Stimulated activated effector memory CD8-positive, alpha-beta T cell treated with anti-CD3 and anti-CD28 coated beads, Interleukin-12 subunit alpha, Interleukin-12 subunit beta, amount 100 ng/mL, for 72 hours (primary cell): ENCODE measurements around the gene YARS2.
"Not testable (repeated sequence)": the region's sequence is repeated elsewhere in the genome, so short reads cannot be mapped to it uniquely, and the experiment has no call there.

Experiments
- ATAC-seq: fragments of 150-1000 bp; cut with Tn5 transposase; 2 replicates; pipeline ENCODE4 v1.10.0; 2021
- DNase-seq, 2 donors: peaks; one replicate each; pipeline ENCODE4 v3.0.0; 2021 to 2022; ENCODE audit warnings: low spot score in 2 of 2
- H3K27ac Mint-ChIP-seq: one replicate; pipeline ENCODE4 v1.8.0; 2022; ENCODE audit warnings: mild to moderate bottlenecking, mixed read lengths
- H3K36me3 Mint-ChIP-seq: one replicate; pipeline ENCODE4 v1.8.0; 2022; ENCODE audit warnings: mild to moderate bottlenecking, mixed read lengths
- H3K4me1 Mint-ChIP-seq: one replicate; pipeline ENCODE4 v1.8.0; 2022; ENCODE audit warnings: mixed read lengths
- H3K4me3 Mint-ChIP-seq: one replicate; pipeline ENCODE4 v1.8.0; 2022; ENCODE audit warnings: mild to moderate bottlenecking, mixed read lengths
- H3K9me3 Mint-ChIP-seq: one replicate; pipeline ENCODE4 v1.8.0; 2022; ENCODE audit warnings: mixed read lengths

YARS2 gene

DNA sequence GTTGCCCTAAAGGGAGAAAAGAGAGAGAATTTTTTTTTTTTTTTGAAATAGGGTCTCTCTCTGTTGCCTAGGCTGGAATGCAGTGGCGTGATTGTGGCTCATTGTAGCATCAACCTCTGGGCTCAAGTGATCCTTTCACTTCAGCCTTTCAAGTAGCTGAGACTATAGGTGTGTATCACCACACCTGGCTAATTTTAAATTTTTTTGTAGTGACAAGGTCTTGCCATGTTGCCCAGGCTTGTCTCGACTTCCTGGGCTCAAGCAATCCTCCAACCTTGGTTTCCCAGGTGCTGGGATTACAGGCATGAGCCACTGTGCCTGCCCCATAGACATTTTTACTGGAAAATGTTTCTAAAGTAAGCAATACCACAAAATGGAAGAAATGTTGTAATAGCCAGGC lies 36.8 kb downstream of the YARS2 start:
- no peak overlapping the region for H3K27ac Mint-ChIP-seq
- ATAC-seq: no peak
- peaks cover 81% of the 10 kb centered on the region for H3K36me3 Mint-ChIP-seq
- no peak overlapping the region for H3K4me3 Mint-ChIP-seq
- H3K9me3 Mint-ChIP-seq: no peaks in the 10 kb centered on the region
- no peak for DNase-seq
- H3K4me1 Mint-ChIP-seq: no peaks in the 10 kb centered on the region

- no peak overlapping the region for H3K27ac Mint-ChIP-seq
- H3K9me3 Mint-ChIP-seq: no peaks in the 10 kb centered on the region
- no peaks in the 10 kb centered on the region for H3K4me1 Mint-ChIP-seq
- H3K36me3 Mint-ChIP-seq: peaks cover 79% of the 10 kb centered on the region
- DNase-seq (no peak), ATAC-seq (no peak)
- H3K4me3 Mint-ChIP-seq: no peak overlapping the region
Observed at GRCh38 chr12:32714772-32715171, 40.9 kb downstream of the YARS2 start.

DNA sequence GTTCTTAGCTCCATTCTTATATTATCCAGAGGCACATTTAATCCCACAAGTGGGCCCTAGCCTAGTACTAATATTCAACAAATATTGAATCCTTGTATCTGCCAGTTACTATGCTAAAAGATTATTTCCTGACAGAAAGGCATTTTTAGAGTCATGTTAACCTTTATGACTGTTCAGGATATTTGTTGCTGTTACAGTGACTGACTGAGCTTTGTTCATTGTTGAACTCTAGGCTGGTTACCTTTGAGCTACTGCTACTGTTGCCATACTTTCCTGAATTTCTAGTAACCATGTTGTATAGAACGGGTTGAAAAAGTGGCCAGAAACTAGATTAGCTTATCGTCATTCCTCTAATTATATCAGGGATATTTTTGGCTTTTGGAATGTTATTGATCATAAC lies 46.8 kb downstream of the YARS2 start:
- no peaks in the 10 kb centered on the region for H3K9me3 Mint-ChIP-seq
- H3K36me3 Mint-ChIP-seq: peaks cover 78% of the 10 kb centered on the region
- H3K27ac Mint-ChIP-seq: no peak overlapping the region

GRCh38 chr12:32706335-32707024 lies 49.2 kb downstream of the YARS2 start:
- no peak for DNase-seq
- ATAC-seq: peak; percentile 79
- Mint-ChIP-seq H3K4me3 (no peak overlapping the region), H3K9me3 (no peaks in the 10 kb centered on the region), H3K4me1 (peaks cover 7% of the 10 kb centered on the region), H3K36me3 (peaks cover 74% of the 10 kb centered on the region), H3K27ac (peak overlapping the region; percentile 39)

More for the DNA sequence above, 46.8 kb downstream of the YARS2 start:
- Mint-ChIP-seq H3K4me1 (peaks cover 7% of the 10 kb centered on the region), H3K4me3 (no peak overlapping the region)
- ATAC-seq: no peak
- DNase-seq: no peak

- no peak overlapping the region for H3K27ac Mint-ChIP-seq
- no peak for DNase-seq
- no peaks in the 10 kb centered on the region for H3K9me3 Mint-ChIP-seq
- H3K4me3 Mint-ChIP-seq: no peak overlapping the region
- peaks cover 7% of the 10 kb centered on the region for H3K4me1 Mint-ChIP-seq
- ATAC-seq: no peak
- peaks cover 72% of the 10 kb centered on the region for H3K36me3 Mint-ChIP-seq
Observed at GRCh38 chr12:32705783-32706182, 49.9 kb downstream of the YARS2 start.

- DNase-seq (no peak), ATAC-seq (no peak)
- H3K4me1 Mint-ChIP-seq: peaks cover 12% of the 10 kb centered on the region
- no peak overlapping the region for H3K27ac Mint-ChIP-seq
- peaks cover 46% of the 10 kb centered on the region for H3K36me3 Mint-ChIP-seq
- no peaks in the 10 kb centered on the region for H3K9me3 Mint-ChIP-seq
- no peak overlapping the region for H3K4me3 Mint-ChIP-seq
Observed at GRCh38 chr12:32702946-32703345, 52.8 kb downstream of the YARS2 start.

GRCh38 chr12:32702473-32702872 lies 53.2 kb downstream of the YARS2 start:
- DNase-seq (no peak), ATAC-seq (no peak)
- Mint-ChIP-seq H3K27ac (no peak overlapping the region), H3K9me3 (no peaks in the 10 kb centered on the region), H3K4me3 (no peak overlapping the region), H3K36me3 (peaks cover 41% of the 10 kb centered on the region), H3K4me1 (peaks cover 12% of the 10 kb centered on the region)

- H3K4me3 Mint-ChIP-seq: not testable (repeated sequence)
Observed at GRCh38 chr12:32699437-32699836, 56.3 kb downstream of the YARS2 start.

DNA sequence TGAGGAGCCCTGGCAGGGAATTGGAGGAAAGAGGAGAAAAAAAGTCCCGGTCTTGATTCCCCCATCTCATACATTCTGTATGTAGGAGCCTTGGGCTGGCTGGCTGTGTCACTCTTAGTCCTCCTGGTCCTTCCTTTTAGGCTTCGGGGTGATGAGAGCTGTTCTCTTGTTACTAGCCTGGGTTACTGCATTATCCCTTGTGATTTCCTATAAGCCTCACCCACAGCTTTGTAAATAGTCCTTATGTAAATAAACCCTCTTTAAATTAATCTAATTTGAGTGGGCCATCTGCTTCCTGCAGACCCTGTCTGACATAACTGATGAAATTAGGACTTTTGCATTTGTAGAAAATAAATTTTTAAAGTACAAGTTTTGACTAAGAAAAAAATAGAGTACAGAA lies 57.4 kb downstream of the YARS2 start:
- ATAC-seq (no peak), DNase-seq (no peak)
- H3K4me1 Mint-ChIP-seq: peaks cover 13% of the 10 kb centered on the region
- no peak overlapping the region for H3K4me3 Mint-ChIP-seq
- no peaks in the 10 kb centered on the region for H3K9me3 Mint-ChIP-seq
- peaks cover 39% of the 10 kb centered on the region for H3K36me3 Mint-ChIP-seq
- H3K27ac Mint-ChIP-seq: no peak overlapping the region

More at GRCh38 chr12:32699437-32699836, 56.3 kb downstream of the YARS2 start:
- not testable (repeated sequence) for H3K27ac Mint-ChIP-seq, ATAC-seq, H3K9me3 Mint-ChIP-seq, DNase-seq, H3K4me1 Mint-ChIP-seq
- peaks cover 34% of the 10 kb centered on the region for H3K36me3 Mint-ChIP-seq

- DNase-seq (no peak), ATAC-seq (no peak)
- Mint-ChIP-seq H3K4me1 (peaks cover 21% of the 10 kb centered on the region), H3K27ac (no peak overlapping the region), H3K36me3 (peaks cover 31% of the 10 kb centered on the region), H3K9me3 (no peaks in the 10 kb centered on the region), H3K4me3 (no peak overlapping the region)
Observed at GRCh38 chr12:32697445-32697844, 58.3 kb downstream of the YARS2 start.
